K562 (cell line): ENCODE data around the gene BCKDHB. TPM values are rescaled to one million over a fixed set of nuclear protein-coding genes. Genes with fewer than 3 reads are reported as not detected.
A peak's percentile ranks its signal among the peaks of the same experiment; 100 is the strongest.

ENCODE experiments used
- ATAC-seq: fragments of 200-7000 bp; cut with Tn5 transposase; 3 replicates; pipeline ENCODE4 v1.9.1; 2020; ENCODE audit warnings: moderate library complexity
- BruUV-seq: library from RNA; stranded (reverse); fragments of 400-500 nt; replicated peaks from 2 replicates; lab custom pipeline; 2021; lab: Mats Ljungman, UMichigan
- CTCF ChIA-PET: fragments of 300-600 bp; formaldehyde crosslinking; extraction: SDS; loops from one replicate; lab custom pipeline; 2021; ENCODE audit warnings: low intra/inter-chr PET ratio; lab: Yijun Ruan, JAX
- POLR2A ChIA-PET: fragments of 300-600, 350-650 bp; sonication (Branson Sonifier 250); formaldehyde crosslinking; extraction: SDS; loops from one replicate; lab custom pipeline; 2021; ENCODE audit warnings: antibody characterized with exemption, inconsistent platforms; lab: Yijun Ruan, JAX
- DNase-seq, 4 experiments: peaks; one replicate each; pipeline versions ENCODE4 v3.0.0 to v3.0.0-alpha.2; 2011 to 2018; ENCODE audit warnings: low spot score in 3 of 4, mixed read lengths in 3 of 4; ENCODE audit errors: extremely low read depth in 1 of 4
- FAIRE-seq: peaks from 2 replicates; lab custom pipeline; 2011; peaks lifted over from hg19 to GRCh38; lab: Jason Lieb, UNC
- H2AFZ ChIP-seq: 2 replicates; pipeline ENCODE4 v1.6.0; 2011; ENCODE audit warnings: low read depth, low read length, control low read depth, inconsistent platforms
- H3K27ac ChIP-seq: fragments of 200-600 bp; 3 replicates; pipeline ENCODE4 v1.8.0; 2011; ENCODE audit warnings: low read depth, mild to moderate bottlenecking, control low read depth, inconsistent platforms, low read length, moderate library complexity, mixed read lengths; ENCODE audit errors: extremely low read depth
- H3K27me3 ChIP-seq, 2 experiments: fragments of 300-600 bp in 1 of 2; 2 replicates in 1 of 2; 3 replicates in 1 of 2; pipeline versions ENCODE4 v1.6.0 to v1.8.0; 2011; ENCODE audit warnings: inconsistent platforms in 2 of 2, low read length in 2 of 2, mild to moderate bottlenecking in 1 of 2, mixed read lengths in 1 of 2, moderate library complexity in 1 of 2; ENCODE audit not compliant: control insufficient read depth in 2 of 2, insufficient read depth in 2 of 2
- H3K36me3 ChIP-seq: fragments of 300-600 bp; 3 replicates; pipeline ENCODE4 v1.8.0; 2011; ENCODE audit warnings: mild to moderate bottlenecking, low read length, inconsistent platforms; ENCODE audit not compliant: control insufficient read depth, insufficient read depth
- H3K4me1 ChIP-seq, 2 experiments: fragments of 200-600 bp in 1 of 2; replicated peaks in 1 of 2; 2 replicates in 1 of 2; 3 replicates in 1 of 2; pipeline versions ENCODE4 v1.5.1 to v1.8.0; 2011; ENCODE audit warnings: inconsistent platforms in 2 of 2, low read length in 2 of 2, mild to moderate bottlenecking in 1 of 2, mixed read lengths in 1 of 2, moderate library complexity in 1 of 2; ENCODE audit not compliant: control insufficient read depth in 2 of 2, insufficient read depth in 2 of 2
- H3K4me2 ChIP-seq: 2 replicates; pipeline ENCODE4 v1.6.1; 2011; ENCODE audit warnings: low read length, control low read depth, inconsistent platforms, mixed read lengths; ENCODE audit not compliant: insufficient read depth
- H3K4me3 ChIP-seq: fragments of 200-600 bp; sonication (generic), shearing (Covaris generic); 2 replicates; pipeline ENCODE4 v1.5.1; 2016; ENCODE audit warnings: control low read depth, inconsistent platforms
- H3K79me2 ChIP-seq: fragments of 200-600 bp; 3 replicates; pipeline ENCODE4 v1.8.0; 2011; ENCODE audit warnings: low read length, inconsistent platforms; ENCODE audit not compliant: control insufficient read depth, insufficient read depth
- H3K9ac ChIP-seq, 2 experiments: 2 replicates each; pipeline versions ENCODE4 v1.6.0 to v1.6.1; 2011; ENCODE audit warnings: low read depth in 2 of 2, low read length in 2 of 2, control low read depth in 1 of 2, inconsistent platforms in 1 of 2, mild to moderate bottlenecking in 1 of 2, mixed read lengths in 1 of 2; ENCODE audit not compliant: insufficient read depth in 1 of 2
- H3K9me1 ChIP-seq: one replicate; pipeline ENCODE4 v1.6.0; 2011; ENCODE audit warnings: inconsistent platforms, mild to moderate bottlenecking, low read length, moderate library complexity; ENCODE audit not compliant: control insufficient read depth, insufficient read depth
- H3K9me3 ChIP-seq: replicated peaks from 2 replicates; pipeline ENCODE4 v1.5.1; 2011; ENCODE audit warnings: low read depth, low read length, inconsistent platforms; ENCODE audit not compliant: control insufficient read depth, insufficient read depth
- H4K20me1 ChIP-seq: replicated peaks from 2 replicates; pipeline ENCODE4 v1.6.1; 2011; ENCODE audit warnings: low read length, inconsistent platforms, mixed read lengths; ENCODE audit not compliant: control insufficient read depth, insufficient read depth
- COPS2 ChIP-seq: fragments of 450-650 bp; conservative IDR thresholded peaks from 2 replicates; pipeline ENCODE4 v1.6.1; 2016; ENCODE audit warnings: mild to moderate bottlenecking, moderate library complexity
- E2F5 ChIP-seq: sonication (generic); formaldehyde crosslinking; IDR thresholded peaks from 2 replicates; pipeline ENCODE4 v1.8.0; 2022; ENCODE audit warnings: mild to moderate bottlenecking, missing genetic modification reagents
- EHMT2 ChIP-seq: fragments of 450-650 bp; IDR thresholded peaks from 2 replicates; pipeline ENCODE4 v1.6.1; 2018; ENCODE audit warnings: antibody characterized with exemption
- MAFF ChIP-seq: IDR thresholded peaks from 2 replicates; pipeline ENCODE4 v1.6.1; 2012; ENCODE audit warnings: low read length, improper control_type of control experiment
- MCM5 ChIP-seq: fragments of 450-650 bp; IDR thresholded peaks from 2 replicates; pipeline ENCODE4 v1.6.1; 2016; ENCODE audit warnings: low read depth
- POLR2A ChIP-seq: fragments of 450-650 bp; conservative IDR thresholded peaks from 2 replicates; pipeline ENCODE4 v1.6.1; 2016
- PRDM10 ChIP-seq: fragments of 450-650 bp; IDR thresholded peaks from 2 replicates; pipeline ENCODE4 v1.6.1; 2018; ENCODE audit not compliant: partially characterized antibody
- SNRNP70 ChIP-seq: fragments of 200-400 bp; formaldehyde crosslinking; optimal IDR thresholded peaks from 2 replicates; pipeline ENCODE3; 2017; ENCODE audit warnings: low read depth, low read length
- ZEB2 ChIP-seq: fragments of 450-650 bp; IDR thresholded peaks from 2 replicates; pipeline ENCODE4 v1.6.1; 2016
- WGBS: fragments of 100-300 bp; shearing (Covaris generic); methylation state at CpG from one replicate; pipeline ENCODE4 v1.1.6; 2016; ENCODE audit warnings: low coverage, mixed read lengths; ENCODE audit not compliant: insufficient coverage; ENCODE audit errors: missing lambda C conversion rate; 5-methylcytosine and 5-hydroxymethylcytosine counted together
- in situ Hi-C: fragments of 300-500 bp; cut with MboI; formaldehyde crosslinking; loops from 4 replicates; pipeline ENCODE4 v1.15.0; 2018; ENCODE audit warnings: inconsistent platforms, mixed read lengths
- intact Hi-C: fragments of 100-400 bp; cut with micrococcal nuclease; formaldehyde crosslinking; loops from 2 replicates; pipeline ENCODE4 v1.14.2; 2022
- polyA plus RNA-seq, 8 experiments: library from polyadenylated mRNA; depleted of rRNA in 4 of 8; stranded (reverse) in 5 of 8; unstranded in 3 of 8; fragments of >200 nt; fragmentation: Nextera tagmentation in 2 of 8; fragmentation: Illumina TruSeq in 1 of 8; extraction: Ambion mirVana in 2 of 8; extraction: Trizol in 1 of 8; gene quantifications; 2 replicates each; pipeline versions ENCODE4 v1.2.1 to v1.2.3, GENCODE V29; 2011 to 2014; ENCODE audit warnings: inconsistent platforms in 1 of 8, missing spikeins in 1 of 8
- total RNA-seq, 7 experiments: library from RNA; depleted of rRNA in 6 of 7; stranded (reverse); fragments of >200 nt in 6 of 7; fragmentation: Illumina TruSeq in 2 of 7; extraction: Trizol in 2 of 7; gene quantifications; 2 replicates each; pipeline versions ENCODE4 v1.2.1 to v1.2.3, GENCODE V29; 2011 to 2021; ENCODE audit warnings: low replicate concordance in 1 of 7

The BCKDHB gene
- total and polyA plus RNA-seq, 9 of the 15 experiments (the other 6 are each of a cell fraction or from before 2014, with no cell fraction given), result 4.1 to 23.7 (median 7.5) TPM

GRCh38 chr6:80105972-80106417, 476 bp upstream of the BCKDHB start:
- ATAC-seq, result no peak; the same call in 2 of the 3 replicates
- CTCF ChIA-PET, result no interaction called here
- in situ Hi-C loops, result no loop called here
- no peaks in the 10 kb centered on the region for H3K27me3 ChIP-seq
- H3K4me1 ChIP-seq, result peaks cover 4 to 5% of the 10 kb centered on the region in 2 experiments; a peak in 2 of 5 replicates
- intact Hi-C loops, result no loop called here
- TSS peak; percentile 80 for BruUV-seq
- H3K36me3 ChIP-seq, result no peaks in the 10 kb centered on the region
- H3K9ac ChIP-seq, result peak overlapping the region in 1 of 2 experiments; percentile 61; a peak in 2 of 4 replicates
- 1% methylated on average over 6 of the region's 6 CpGs for WGBS
- H4K20me1 ChIP-seq, result no peaks in the 10 kb centered on the region
- no peaks in the 10 kb centered on the region for H3K9me1 ChIP-seq
- H3K79me2 ChIP-seq, result peaks cover 6% of the 10 kb centered on the region; the same call in 2 of the 3 replicates
- H3K4me2 ChIP-seq, result peak overlapping the region; percentile 69
- H3K4me3 ChIP-seq, result peak overlapping the region; percentile 91; the same call in 1 of the 2 replicates
- peak; percentile 51 for FAIRE-seq
- peak overlapping the region; percentile 98 for H2AFZ ChIP-seq
- peak overlapping the region; percentile 70 for H3K27ac ChIP-seq
- POLR2A ChIA-PET, result interaction anchor here (0.6 to 1.0 kb wide), 4 partner anchors 19 to 313 kb away, joined by 3 read pairs; partner anchors contain the start of gene TTK
- no peak for DNase-seq
- H3K9me3 ChIP-seq, result no peaks in the 10 kb centered on the region
- TF ChIP-seq ZEB2 (no peak), MAFF (peak; percentile 87), COPS2 (no peak), EHMT2 (0 out of 2 replicates have a peak, but pooled peaks have one; percentile 13), SNRNP70 (no peak), E2F5 (CRISPR knock-in tag) (no peak), POLR2A (peak; percentile 78; the same call in 1 of the 2 replicates), PRDM10 (no peak), MCM5 (no peak)
